Spleen (tissue), 11 donors: ENCODE results near the gene SEC16A. TPM values are rescaled to one million over a fixed set of nuclear protein-coding genes. Genes with fewer than 3 reads are reported as not detected.

Source experiments
- DNase-seq: peaks from one replicate; pipeline ENCODE4 v3.0.0-alpha.2; 2020
- H3K27ac ChIP-seq, 8 donors: fragments of 200-600 bp; sonication (generic) in 7 of 8; 1 replicate in 4 of 8; 2 replicates in 4 of 8; pipeline versions ENCODE4 v1.5.0 to v1.8.0; 2016 to 2021; ENCODE audit warnings: inconsistent platforms in 4 of 8, mild to moderate bottlenecking in 4 of 8, moderate library complexity in 1 of 8
- H3K27me3 ChIP-seq, 7 donors: fragments of 200-600 bp; sonication (generic) in 6 of 7; replicated peaks in 1 of 7; 1 replicate in 4 of 7; 2 replicates in 3 of 7; pipeline versions ENCODE4 v1.5.0 to v1.8.0; 2016 to 2021; ENCODE audit warnings: inconsistent platforms in 3 of 7, mild to moderate bottlenecking in 1 of 7
- H3K36me3 ChIP-seq, 6 donors: fragments of 200-600 bp; sonication (generic) in 5 of 6; 1 replicate in 4 of 6; 2 replicates in 2 of 6; pipeline versions ENCODE4 v1.5.0 to v1.8.0; 2016 to 2021; ENCODE audit warnings: inconsistent platforms in 2 of 6
- H3K4me1 ChIP-seq, 6 donors: fragments of 200-600 bp; sonication (generic) in 5 of 6; 1 replicate in 3 of 6; 2 replicates in 3 of 6; pipeline versions ENCODE4 v1.5.0 to v1.8.0; 2016 to 2021; ENCODE audit warnings: inconsistent platforms in 3 of 6
- H3K4me3 ChIP-seq, 8 donors: fragments of 200-600 bp; sonication (generic) in 7 of 8; 1 replicate in 4 of 8; 2 replicates in 4 of 8; pipeline versions ENCODE4 v1.5.0 to v1.8.0; 2016 to 2021; ENCODE audit warnings: inconsistent platforms in 4 of 8, mild to moderate bottlenecking in 4 of 8, moderate library complexity in 2 of 8
- H3K9me3 ChIP-seq, 8 donors: fragments of 200-600 bp; sonication (generic) in 7 of 8; 1 replicate in 4 of 8; 2 replicates in 4 of 8; pipeline versions ENCODE4 v1.5.0 to v1.8.0; 2016 to 2021; ENCODE audit warnings: inconsistent platforms in 4 of 8
- POLR2A ChIP-seq, 3 donors: fragments of 450-650 bp; IDR thresholded peaks; one replicate each; pipeline ENCODE4 v1.5.1; 2017; ENCODE audit warnings: antibody characterized with exemption in 3 of 3, mild to moderate bottlenecking in 1 of 3
- POLR2AphosphoS5 ChIP-seq, 3 donors: sonication (generic); formaldehyde crosslinking; IDR thresholded peaks; one replicate each; pipeline ENCODE4 v1.5.1; 2017; ENCODE audit warnings: antibody characterized with exemption in 3 of 3
- WGBS, 5 donors: extraction: QIAGEN DNeasy Blood & Tissue Kit in 3 of 5; methylation state at CpG; one replicate each; pipeline versions ENCODE4 v1.1.5 to v1.1.7; 2013 to 2018; 5-methylcytosine and 5-hydroxymethylcytosine counted together
- intact Hi-C: fragments of 100-400 bp; cut with DNase I; formaldehyde crosslinking; loops from one replicate; pipeline ENCODE4 v1.15.0; 2023; ENCODE audit warnings: low total_unique reads
- polyA plus RNA-seq, 3 donors: library from polyadenylated mRNA; stranded (reverse); fragments of 200-250 nt; gene quantifications; one replicate each; pipeline ENCODE4 v1.2.1, GENCODE V29; 2013
- total RNA-seq, 7 donors: library from RNA; depleted of rRNA in 3 of 7; stranded (reverse); fragments of >200 nt in 3 of 7; fragmentation: NEBNext Ultra II Directional in 4 of 7; extraction: Animal tissue kit (Norgen Biotek cat#: 25700) in 4 of 7; gene quantifications; one replicate each; pipeline versions ENCODE4 v1.1.0 to v1.2.1, GENCODE V29; 2016 to 2021
- TF ChIP-seq, protein P1 (sequence below), 11 experiments: fragments of 200-600 bp in 7 of 11; fragments of 450-650 bp in 4 of 11; sonication (generic) in 4 of 11; IDR thresholded peaks in 8 of 11; conservative IDR thresholded peaks in 3 of 11; 1 replicate in 7 of 11; 2 replicates in 4 of 11; pipeline versions ENCODE4 v1.4.0 to v1.8.0; 2016 to 2021; ENCODE audit warnings: antibody characterized with exemption in 11 of 11, inconsistent platforms in 4 of 11, mild to moderate bottlenecking in 1 of 11
- donor health status: healthy with polysubstance abuse.
- donor health status: DM: no; HTN: no; CAD: no; lungs with moderate emphysema.
- donor health status: DM: no; HTN: no; CAD: no.
- donor health status: Bipolar disorder and iron deficiency.
- donor health status: healthy.
- donor health status: DM: no; HTN: no; CAD: no.
- donor health status: DM: yes; HTN: yes; CAD: no.

SEC16A gene
- total and polyA plus RNA-seq, 10 donors = 35.0 to 92.1 (median 75.1) TPM

DNA sequence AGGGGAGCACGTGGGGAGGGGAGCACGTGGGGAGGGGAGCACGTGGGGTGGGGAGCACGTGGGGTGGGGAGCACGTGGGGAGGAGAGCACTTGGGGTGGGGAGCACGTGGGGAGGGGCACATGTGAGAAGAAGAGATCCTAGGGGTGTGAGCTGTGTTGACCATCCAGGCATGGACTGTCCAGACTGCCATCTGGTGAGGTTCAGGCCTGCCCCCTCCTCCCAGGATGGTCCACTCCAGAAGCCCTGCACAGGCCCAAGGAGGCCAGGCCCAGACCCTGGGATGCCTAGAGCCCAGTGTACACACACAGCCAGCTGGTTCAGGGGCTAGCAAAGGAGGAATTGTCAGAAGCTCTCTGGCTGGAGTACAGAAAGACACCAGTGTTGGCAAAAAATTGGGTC lies 85.2 kb downstream of the SEC16A start:
- intact Hi-C loops = no loop called here
- H3K27me3 ChIP-seq = no peaks in the 10 kb centered on the region
- WGBS, 5 donors = 62 to 100% (median 84%) methylated on average over 2 to 6 of the region's 6 CpGs
- TF ChIP-seq POLR2A (IDR thresholded peaks at IDR 0.05) (no peak), POLR2AphosphoS5 (IDR thresholded peaks at IDR 0.05) (no peak)
- TF ChIP-seq, protein P1, sequence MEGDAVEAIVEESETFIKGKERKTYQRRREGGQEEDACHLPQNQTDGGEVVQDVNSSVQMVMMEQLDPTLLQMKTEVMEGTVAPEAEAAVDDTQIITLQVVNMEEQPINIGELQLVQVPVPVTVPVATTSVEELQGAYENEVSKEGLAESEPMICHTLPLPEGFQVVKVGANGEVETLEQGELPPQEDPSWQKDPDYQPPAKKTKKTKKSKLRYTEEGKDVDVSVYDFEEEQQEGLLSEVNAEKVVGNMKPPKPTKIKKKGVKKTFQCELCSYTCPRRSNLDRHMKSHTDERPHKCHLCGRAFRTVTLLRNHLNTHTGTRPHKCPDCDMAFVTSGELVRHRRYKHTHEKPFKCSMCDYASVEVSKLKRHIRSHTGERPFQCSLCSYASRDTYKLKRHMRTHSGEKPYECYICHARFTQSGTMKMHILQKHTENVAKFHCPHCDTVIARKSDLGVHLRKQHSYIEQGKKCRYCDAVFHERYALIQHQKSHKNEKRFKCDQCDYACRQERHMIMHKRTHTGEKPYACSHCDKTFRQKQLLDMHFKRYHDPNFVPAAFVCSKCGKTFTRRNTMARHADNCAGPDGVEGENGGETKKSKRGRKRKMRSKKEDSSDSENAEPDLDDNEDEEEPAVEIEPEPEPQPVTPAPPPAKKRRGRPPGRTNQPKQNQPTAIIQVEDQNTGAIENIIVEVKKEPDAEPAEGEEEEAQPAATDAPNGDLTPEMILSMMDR (IDR thresholded peaks at IDR 0.05 in 8 of 11, conservative IDR thresholded peaks at IDR 0.05 in 3 of 11) = no peak
- H3K9me3 ChIP-seq = no peaks in the 10 kb centered on the region
- peaks cover 16 to 37% (median 25%) of the 10 kb centered on the region in 6 donors for H3K4me1 ChIP-seq
- peaks cover 0 to 68% (median 52%) of the 10 kb centered on the region in 6 donors for H3K36me3 ChIP-seq
- H3K4me3 ChIP-seq = no peak overlapping the region
- no peak overlapping the region for H3K27ac ChIP-seq
- no peak for DNase-seq

- Histone ChIP-seq H3K27me3 (no peaks in the 10 kb centered on the region), H3K4me1 (peaks cover 16 to 35% (median 25%) of the 10 kb centered on the region in 6 donors), H3K27ac (no peak overlapping the region), H3K36me3 (peaks cover 0 to 71% (median 61%) of the 10 kb centered on the region in 6 donors), H3K4me3 (no peak overlapping the region), H3K9me3 (no peaks in the 10 kb centered on the region)
- TF ChIP-seq POLR2A (IDR thresholded peaks at IDR 0.05) (no peak), POLR2AphosphoS5 (IDR thresholded peaks at IDR 0.05) (no peak)
- TF ChIP-seq, protein P1 (IDR thresholded peaks at IDR 0.05 in 8 of 11, conservative IDR thresholded peaks at IDR 0.05 in 3 of 11) = no peak
- DNase-seq = no peak
- intact Hi-C loops = no loop called here
- 74 to 88% (median 81%) methylated on average over 4 of the region's 4 CpGs for WGBS, 5 donors
Measured at GRCh38 chr9:136396219-136396515, 86.7 kb downstream of the SEC16A start.

- no peaks in the 10 kb centered on the region for H3K9me3 ChIP-seq
- no peak overlapping the region for H3K27ac ChIP-seq
- DNase-seq = no peak
- 89 to 93% (median 90%) methylated on average over 21 to 26 of the region's 26 CpGs for WGBS, 5 donors
- intact Hi-C loops = no loop called here
- no peaks in the 10 kb centered on the region for H3K27me3 ChIP-seq
- peaks cover 0 to 77% (median 66%) of the 10 kb centered on the region in 6 donors for H3K36me3 ChIP-seq
- TF ChIP-seq POLR2AphosphoS5 (IDR thresholded peaks at IDR 0.05) = peak in 1 of 3 donors; percentile 22
- TF ChIP-seq, protein P1 (IDR thresholded peaks at IDR 0.05 in 8 of 11, conservative IDR thresholded peaks at IDR 0.05 in 3 of 11) = no peak
- no peak overlapping the region for H3K4me3 ChIP-seq
- H3K4me1 ChIP-seq = peaks cover 13 to 29% (median 22%) of the 10 kb centered on the region in 6 donors
Measured at GRCh38 chr9:136395345-136396218, 87.3 kb downstream of the SEC16A start.

DNA sequence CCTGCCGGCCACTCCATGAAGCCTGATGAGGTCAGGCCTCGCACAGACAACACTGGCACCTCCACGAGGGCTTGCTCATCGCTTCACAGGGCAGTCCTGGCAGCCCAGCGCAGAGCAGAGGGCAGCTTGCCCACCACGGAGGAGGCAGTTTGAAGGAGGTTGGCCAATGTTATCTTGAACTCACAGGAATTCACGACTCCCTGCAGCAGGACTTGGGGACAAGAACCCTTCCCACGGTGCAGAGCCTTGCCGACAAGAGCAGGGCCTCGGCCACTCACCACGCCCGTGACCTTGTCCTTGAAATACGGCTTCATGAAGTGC lies 87.9 kb downstream of the SEC16A start:
- intact Hi-C loops = no loop called here
- H3K27ac ChIP-seq = no peak overlapping the region
- no peaks in the 10 kb centered on the region for H3K27me3 ChIP-seq
- 73 to 88% (median 85%) methylated on average over 5 to 13 of the region's 13 CpGs for WGBS, 5 donors
- no peaks in the 10 kb centered on the region for H3K9me3 ChIP-seq
- H3K36me3 ChIP-seq = peaks cover 0 to 83% (median 67%) of the 10 kb centered on the region in 6 donors
- H3K4me1 ChIP-seq = peaks cover 10 to 23% (median 17%) of the 10 kb centered on the region in 6 donors
- TF ChIP-seq, protein P1 (IDR thresholded peaks at IDR 0.05 in 8 of 11, conservative IDR thresholded peaks at IDR 0.05 in 3 of 11) = no peak
- TF ChIP-seq POLR2AphosphoS5 (IDR thresholded peaks at IDR 0.05) (no peak), POLR2A (IDR thresholded peaks at IDR 0.05) (no peak)
- no peak overlapping the region for H3K4me3 ChIP-seq
- DNase-seq = no peak
